IMR-90 (cell line): ENCODE data around the gene ADGRG6.

Experiments
- CEBPB ChIP-seq: IDR thresholded peaks from 2 replicates; pipeline ENCODE4 v1.6.1; 2012; ENCODE audit warnings: low read depth, low read length, improper control_type of control experiment
- MAFK ChIP-seq: IDR thresholded peaks from 2 replicates; pipeline ENCODE4 v1.6.1; 2012; ENCODE audit warnings: low read depth, low read length, improper control_type of control experiment
- POLR2A ChIP-seq: IDR thresholded peaks from 2 replicates; pipeline ENCODE4 v1.6.1; 2012; ENCODE audit warnings: mild to moderate bottlenecking, low read depth, low read length
- SMC3 ChIP-seq: fragments of 150-350 bp; IDR thresholded peaks from 2 replicates; pipeline ENCODE4 v1.6.1; 2016; ENCODE audit warnings: low read depth, mild to moderate bottlenecking, antibody characterized with exemption, low read length, moderate library complexity
- TF ChIP-seq, protein P1 (sequence below): conservative IDR thresholded peaks from 2 replicates; pipeline ENCODE4 v1.5.1; 2012; ENCODE audit warnings: mild to moderate bottlenecking, low read depth, low read length, improper control_type of control experiment
- TF ChIP-seq, protein P2 (sequence below): fragments of 150-350 bp; IDR thresholded peaks from 2 replicates; pipeline ENCODE4 v1.6.1; 2017; ENCODE audit warnings: mild to moderate bottlenecking, antibody characterized with exemption, low read length, low read depth

DNA sequence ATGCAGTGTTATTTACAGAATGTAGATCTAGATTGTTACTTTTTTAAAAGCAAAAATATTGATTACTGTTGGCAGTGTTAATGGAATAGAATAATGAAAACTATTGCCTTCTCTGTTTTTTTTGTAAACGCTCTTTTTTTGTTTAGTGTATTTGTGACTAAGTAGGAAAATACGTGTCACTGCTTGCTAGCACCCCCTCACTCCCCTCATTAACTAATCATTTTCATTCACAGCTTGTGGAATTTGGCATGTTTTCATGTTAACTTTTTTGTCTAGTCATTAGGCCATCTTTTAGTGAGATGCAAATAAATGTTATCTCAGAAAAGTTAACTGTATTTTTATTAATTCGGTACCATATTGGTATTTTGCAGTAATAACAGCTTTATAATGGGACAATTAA, 29.8 kb downstream of the ADGRG6 start:
- TF ChIP-seq, protein P1, sequence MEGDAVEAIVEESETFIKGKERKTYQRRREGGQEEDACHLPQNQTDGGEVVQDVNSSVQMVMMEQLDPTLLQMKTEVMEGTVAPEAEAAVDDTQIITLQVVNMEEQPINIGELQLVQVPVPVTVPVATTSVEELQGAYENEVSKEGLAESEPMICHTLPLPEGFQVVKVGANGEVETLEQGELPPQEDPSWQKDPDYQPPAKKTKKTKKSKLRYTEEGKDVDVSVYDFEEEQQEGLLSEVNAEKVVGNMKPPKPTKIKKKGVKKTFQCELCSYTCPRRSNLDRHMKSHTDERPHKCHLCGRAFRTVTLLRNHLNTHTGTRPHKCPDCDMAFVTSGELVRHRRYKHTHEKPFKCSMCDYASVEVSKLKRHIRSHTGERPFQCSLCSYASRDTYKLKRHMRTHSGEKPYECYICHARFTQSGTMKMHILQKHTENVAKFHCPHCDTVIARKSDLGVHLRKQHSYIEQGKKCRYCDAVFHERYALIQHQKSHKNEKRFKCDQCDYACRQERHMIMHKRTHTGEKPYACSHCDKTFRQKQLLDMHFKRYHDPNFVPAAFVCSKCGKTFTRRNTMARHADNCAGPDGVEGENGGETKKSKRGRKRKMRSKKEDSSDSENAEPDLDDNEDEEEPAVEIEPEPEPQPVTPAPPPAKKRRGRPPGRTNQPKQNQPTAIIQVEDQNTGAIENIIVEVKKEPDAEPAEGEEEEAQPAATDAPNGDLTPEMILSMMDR: no peak
- no peak for TF ChIP-seq MAFK
- no peak for TF ChIP-seq CEBPB
- TF ChIP-seq POLR2A: no peak
- TF ChIP-seq, protein P2, sequence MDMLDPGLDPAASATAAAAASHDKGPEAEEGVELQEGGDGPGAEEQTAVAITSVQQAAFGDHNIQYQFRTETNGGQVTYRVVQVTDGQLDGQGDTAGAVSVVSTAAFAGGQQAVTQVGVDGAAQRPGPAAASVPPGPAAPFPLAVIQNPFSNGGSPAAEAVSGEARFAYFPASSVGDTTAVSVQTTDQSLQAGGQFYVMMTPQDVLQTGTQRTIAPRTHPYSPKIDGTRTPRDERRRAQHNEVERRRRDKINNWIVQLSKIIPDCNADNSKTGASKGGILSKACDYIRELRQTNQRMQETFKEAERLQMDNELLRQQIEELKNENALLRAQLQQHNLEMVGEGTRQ: no peak
- TF ChIP-seq SMC3: no peak
